CD4-positive, alpha-beta memory T cell (primary cell): ENCODE results near the gene NACC1. TPM values are rescaled to one million over a fixed set of nuclear protein-coding genes. Genes with fewer than 3 reads are reported as not detected.
"Not testable (repeated sequence)": the region's sequence is repeated elsewhere in the genome, so short reads cannot be mapped to it uniquely, and the experiment has no call there.

Experiments
- CTCF ChIA-PET: fragments of 350-600 bp; sonication (Branson Sonifier 250); formaldehyde crosslinking; loops from one replicate; lab custom pipeline; 2021; ENCODE audit warnings: inconsistent platforms; ENCODE audit not compliant: partially characterized antibody; lab: Charles Lee
- POLR2A ChIA-PET: fragments of 350-600 bp; sonication (Branson Sonifier 250); formaldehyde crosslinking; loops from one replicate; lab custom pipeline; 2021; ENCODE audit not compliant: partially characterized antibody; lab: Charles Lee
- DNase-seq, 5 donors: peaks; one replicate each; pipeline versions ENCODE4 v3.0.0 to v3.0.0-alpha.2; 2020 to 2022; ENCODE audit warnings: mixed read lengths in 1 of 5
- H3K27ac ChIP-seq: one replicate; pipeline ENCODE4 v1.7.0; 2013; ENCODE audit warnings: low read depth, low read length
- H3K27me3 ChIP-seq: 2 replicates; pipeline ENCODE4 v1.7.0; 2013; ENCODE audit warnings: mild to moderate bottlenecking, low read length, moderate library complexity; ENCODE audit not compliant: insufficient read depth
- H3K36me3 ChIP-seq: 2 replicates; pipeline ENCODE4 v1.7.0; 2013; ENCODE audit warnings: mild to moderate bottlenecking, low read length, moderate library complexity; ENCODE audit not compliant: insufficient read depth
- H3K4me1 ChIP-seq: 2 replicates; pipeline ENCODE4 v1.7.0; 2013; ENCODE audit warnings: mild to moderate bottlenecking, low read length, moderate library complexity; ENCODE audit not compliant: insufficient read depth
- H3K4me3 ChIP-seq, 2 donors: one replicate each; pipeline ENCODE4 v1.7.0; 2013; ENCODE audit warnings: low read length in 2 of 2, mild to moderate bottlenecking in 1 of 2
- H3K9me3 ChIP-seq, 2 donors: one replicate each; pipeline ENCODE4 v1.7.0; 2013; ENCODE audit warnings: low read length in 2 of 2, control low read depth in 1 of 2; ENCODE audit not compliant: control insufficient read depth in 1 of 2
- H3K27ac Mint-ChIP-seq, 7 donors: one replicate each; pipeline ENCODE4 v1.8.0; 2020 to 2021; ENCODE audit warnings: mixed read lengths in 7 of 7, mild to moderate bottlenecking in 6 of 7, inconsistent platforms in 3 of 7, moderate library complexity in 3 of 7
- H3K27me3 Mint-ChIP-seq, 2 donors: one replicate each; pipeline ENCODE4 v1.8.0; 2020 to 2021; ENCODE audit warnings: mixed read lengths in 2 of 2
- H3K36me3 Mint-ChIP-seq, 2 donors: one replicate each; pipeline ENCODE4 v1.8.0; 2020 to 2021; ENCODE audit warnings: mixed read lengths in 2 of 2, inconsistent platforms in 1 of 2, mild to moderate bottlenecking in 1 of 2
- H3K4me1 Mint-ChIP-seq, 4 donors: one replicate each; pipeline ENCODE4 v1.8.0; 2020 to 2021; ENCODE audit warnings: mixed read lengths in 4 of 4, mild to moderate bottlenecking in 1 of 4
- H3K4me3 Mint-ChIP-seq, 8 donors: one replicate each; pipeline ENCODE4 v1.8.0; 2020 to 2021; ENCODE audit warnings: mixed read lengths in 8 of 8, mild to moderate bottlenecking in 7 of 8, moderate library complexity in 6 of 8, inconsistent platforms in 3 of 8
- H3K9me3 Mint-ChIP-seq, 8 donors: one replicate each; pipeline ENCODE4 v1.8.0; 2020 to 2021; ENCODE audit warnings: mixed read lengths in 8 of 8, mild to moderate bottlenecking in 5 of 8, inconsistent platforms in 3 of 8, moderate library complexity in 1 of 8
- intact Hi-C: fragments of 100-400 bp; cut with micrococcal nuclease; formaldehyde crosslinking; loops from one replicate; pipeline ENCODE4 v1.15.1; 2023
- polyA plus RNA-seq, 2 donors: library from polyadenylated mRNA; unstranded; fragments of 300-500 nt; fragmentation: Illumina TruSeq; gene quantifications; one replicate each; pipeline ENCODE4 v1.2.3, GENCODE V29; 2021
- total RNA-seq, 2 experiments: library from RNA; stranded (reverse); gene quantifications; one replicate each; pipeline ENCODE4 v1.2.3, GENCODE V29; 2021

Gene NACC1
- total and polyA plus RNA-seq, 4 experiments from 2014 or later, result 0.15 to 34.1 (median 13.8) TPM

- intact Hi-C loops, H3K27ac ChIP-seq, H3K4me3 ChIP-seq, H3K27me3 ChIP-seq, H3K27ac Mint-ChIP-seq, H3K36me3 Mint-ChIP-seq, H3K27me3 Mint-ChIP-seq, H3K4me3 Mint-ChIP-seq, DNase-seq, H3K36me3 ChIP-seq, H3K9me3 Mint-ChIP-seq, H3K9me3 ChIP-seq: not testable (repeated sequence)
- ChIA-PET POLR2A (interaction anchor here (1.1 kb wide), 1 partner anchor 17 kb away, joined by 4 read pairs; no protein-coding TSS in a partner anchor), CTCF (interaction anchor here (11.0 kb wide), 1 partner anchor 9 kb away, joined by 91 read pairs; no protein-coding TSS in a partner anchor)
- H3K4me1 ChIP-seq, result peaks cover 27% of the 10 kb centered on the region
- H3K4me1 Mint-ChIP-seq, result peaks cover 21 to 48% (median 36%) of the 10 kb centered on the region in 4 donors
These were observed 66.9 kb downstream of the NACC1 start for GRCh38 chr19:13184926-13185325.

DNA sequence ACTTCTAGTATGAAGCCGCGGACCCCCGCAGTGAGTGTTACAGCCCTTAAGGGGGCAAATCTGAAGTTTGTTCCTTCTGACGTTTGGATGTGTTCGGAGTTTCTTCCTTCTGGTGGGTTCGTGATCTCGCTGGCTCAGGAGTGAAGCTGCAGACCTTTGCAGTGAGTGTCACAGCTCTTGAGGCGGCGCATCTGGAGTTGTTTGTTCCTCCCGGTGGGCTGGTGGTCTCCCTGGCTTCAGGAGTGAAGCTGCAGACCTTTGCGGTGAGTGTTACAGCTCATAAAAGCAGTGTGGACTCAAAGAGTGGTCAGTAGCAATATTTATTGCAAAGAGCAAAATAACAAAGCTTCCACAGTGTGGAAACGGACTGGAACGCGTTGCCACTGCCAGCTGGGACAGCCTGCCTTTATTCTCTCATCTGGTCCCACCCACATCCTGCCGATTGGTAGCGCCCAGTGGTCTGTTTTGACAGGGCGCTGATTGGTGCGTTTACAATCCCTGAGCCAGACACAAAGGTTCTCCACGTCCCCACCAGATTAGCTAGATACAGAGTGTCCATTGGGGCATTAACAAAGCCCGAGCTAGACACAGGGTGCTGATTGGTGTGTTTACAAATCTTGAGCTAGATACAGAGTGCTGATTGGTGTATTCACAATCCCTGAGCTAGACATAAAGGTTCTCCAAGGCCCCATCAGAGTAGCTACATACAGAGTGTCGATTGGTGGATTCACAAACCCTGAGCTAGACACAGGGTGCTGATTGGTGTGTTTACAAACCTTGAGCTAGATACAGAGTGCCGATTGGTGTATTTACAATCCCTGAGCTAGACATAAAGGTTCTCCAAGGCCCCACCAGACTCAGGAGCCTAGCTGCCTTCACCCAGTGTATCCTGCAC lies 67.9 kb downstream of the NACC1 start:
- not testable (repeated sequence) for H3K27me3 ChIP-seq

DNA sequence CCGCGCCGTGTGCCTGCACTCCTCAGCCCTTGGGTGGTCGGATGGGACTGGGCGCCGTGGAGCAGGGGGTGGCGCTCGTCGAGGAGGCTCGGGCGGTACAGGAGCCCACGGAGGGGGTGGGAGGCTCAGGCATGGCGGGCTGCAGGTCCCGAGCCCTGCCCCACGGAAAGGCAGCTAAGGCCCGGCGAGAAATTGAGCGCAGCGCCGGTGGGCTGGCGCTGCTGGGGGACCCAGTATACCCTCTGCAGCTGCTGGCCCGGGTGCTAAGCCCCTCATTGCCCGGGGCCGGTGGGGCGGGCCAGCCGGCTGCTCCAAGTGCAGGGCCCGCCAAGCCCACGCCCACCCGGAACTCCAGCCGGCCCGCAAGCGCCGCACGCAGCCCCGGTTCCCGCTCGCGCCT lies 68.6 kb downstream of the NACC1 start:
- DNase-seq, intact Hi-C loops, H3K27me3 ChIP-seq, H3K27ac ChIP-seq, H3K9me3 ChIP-seq, H3K27me3 Mint-ChIP-seq, H3K9me3 Mint-ChIP-seq, H3K4me3 ChIP-seq, H3K36me3 Mint-ChIP-seq, H3K4me3 Mint-ChIP-seq, H3K36me3 ChIP-seq: not testable (repeated sequence)
- ChIA-PET CTCF (interaction anchor here (0.8 to 1.8 kb wide), 4 partner anchors 9 to 126 kb away, joined by 3 to 16 read pairs (median 4); no protein-coding TSS in a partner anchor), POLR2A (interaction anchor here (1.2 to 2.8 kb wide), 3 partner anchors 19 to 34 kb away, joined by 8 to 14 read pairs (median 8); no protein-coding TSS in a partner anchor)
- Mint-ChIP-seq H3K27ac (peak overlapping the region in 1 of 7 donors; percentile 58), H3K4me1 (peaks cover 14 to 44% (median 31%) of the 10 kb centered on the region in 4 donors)
- peaks cover 22% of the 10 kb centered on the region for H3K4me1 ChIP-seq

More for the DNA sequence above, 67.9 kb downstream of the NACC1 start:
- H3K27me3 Mint-ChIP-seq, H3K9me3 ChIP-seq, H3K9me3 Mint-ChIP-seq, H3K36me3 ChIP-seq, H3K4me3 Mint-ChIP-seq, H3K4me3 ChIP-seq, H3K36me3 Mint-ChIP-seq, DNase-seq, intact Hi-C loops, H3K27ac ChIP-seq: not testable (repeated sequence)
- POLR2A ChIA-PET, result interaction anchor here (1.0 to 2.8 kb wide), 4 partner anchors 9 to 33 kb away, joined by 3 to 14 read pairs (median 8); no protein-coding TSS in a partner anchor
- H3K4me1 Mint-ChIP-seq, result peaks cover 14 to 40% (median 29%) of the 10 kb centered on the region in 4 donors
- peak overlapping the region in 4 of 7 donors; percentile 30 to 74 (median 64) for H3K27ac Mint-ChIP-seq
- CTCF ChIA-PET, result interaction anchor here (0.8 to 1.8 kb wide), 3 partner anchors 9 to 125 kb away, joined by 3 to 16 read pairs (median 4); no protein-coding TSS in a partner anchor
- peaks cover 20% of the 10 kb centered on the region for H3K4me1 ChIP-seq

GRCh38 chr19:13187419-13187818 lies 69.4 kb downstream of the NACC1 start:
- H3K36me3 Mint-ChIP-seq, result no peaks in the 10 kb centered on the region
- POLR2A ChIA-PET, result interaction anchor here (1.1 to 2.8 kb wide), 3 partner anchors 17 to 35 kb away, joined by 3 to 14 read pairs (median 4); no protein-coding TSS in a partner anchor
- intact Hi-C loops, result no loop called here
- Histone ChIP-seq H3K27ac (no peak overlapping the region), H3K4me1 (peaks cover 17% of the 10 kb centered on the region), H3K4me3 (no peak overlapping the region), H3K9me3 (no peaks in the 10 kb centered on the region), H3K27me3 (no peaks in the 10 kb centered on the region), H3K36me3 (no peaks in the 10 kb centered on the region)
- CTCF ChIA-PET, result interaction anchor here (1.1 to 1.6 kb wide), 2 partner anchors 11 to 27 kb away, joined by 3 to 4 read pairs; no protein-coding TSS in a partner anchor
- no peaks in the 10 kb centered on the region for H3K27me3 Mint-ChIP-seq
- no peaks in the 10 kb centered on the region for H3K9me3 Mint-ChIP-seq
- no peak for DNase-seq
- peak overlapping the region in 4 of 7 donors; percentile 35 to 79 (median 54) for H3K27ac Mint-ChIP-seq
- H3K4me3 Mint-ChIP-seq, result peak overlapping the region in 3 of 8 donors; percentile 5 to 69 (median 13)
- peaks cover 8 to 37% (median 25%) of the 10 kb centered on the region in 4 donors for H3K4me1 Mint-ChIP-seq

DNA sequence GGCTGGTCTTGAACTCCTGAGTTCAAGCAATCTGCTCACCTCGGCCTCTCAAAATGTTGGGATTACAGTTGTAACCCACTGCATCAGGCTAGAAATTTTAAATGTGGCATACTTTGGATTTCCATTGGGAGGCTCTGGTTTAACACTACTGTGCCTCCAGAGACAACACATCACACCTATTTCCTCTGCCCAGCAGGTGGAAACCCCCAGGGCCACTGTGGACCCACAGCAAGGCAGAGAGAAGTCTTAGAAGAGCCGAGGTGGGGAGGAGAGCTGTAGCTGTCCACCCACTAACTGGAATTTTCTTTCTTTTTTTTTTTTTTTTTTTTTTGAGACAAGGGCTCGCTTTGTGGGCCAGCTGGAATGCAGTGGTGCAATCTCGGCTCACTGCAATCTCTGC lies 71.5 kb downstream of the NACC1 start:
- intact Hi-C loops, result no loop called here
- Mint-ChIP-seq H3K9me3 (no peaks in the 10 kb centered on the region), H3K36me3 (no peaks in the 10 kb centered on the region), H3K27me3 (no peaks in the 10 kb centered on the region), H3K4me1 (peaks cover 12 to 49% (median 31%) of the 10 kb centered on the region in 4 donors), H3K27ac (peak overlapping the region in 2 of 7 donors; percentile 7 to 48), H3K4me3 (no peak overlapping the region)
- Histone ChIP-seq H3K27me3 (no peaks in the 10 kb centered on the region), H3K36me3 (no peaks in the 10 kb centered on the region), H3K27ac (no peak overlapping the region), H3K4me1 (peaks cover 32% of the 10 kb centered on the region), H3K4me3 (no peak overlapping the region), H3K9me3 (no peaks in the 10 kb centered on the region)
- no peak for DNase-seq
- ChIA-PET POLR2A (interaction anchor here (1.2 to 1.9 kb wide), 2 partner anchors 22 to 28 kb away, joined by 3 to 9 read pairs; no protein-coding TSS in a partner anchor), CTCF (interaction anchor here (0.6 to 1.5 kb wide), 5 partner anchors 19 to 553 kb away, joined by 3 to 5 read pairs (median 4); no protein-coding TSS in a partner anchor)

Other genes with a start within 250 kb of the NACC1 start
- gene DNASE2, start 236.8 kb upstream of the NACC1 start, total RNA-seq, result 10 to 100 TPM; 31.6 to 32.8 TPM
- 10 to 100 TPM; 55.3 to 81.8 TPM for gene DNASE2, start 236.8 kb upstream of the NACC1 start, polyA plus RNA-seq
- gene KLF1, start 231.1 kb upstream of the NACC1 start, total RNA-seq, result not detected
- not detected for gene KLF1, start 231.1 kb upstream of the NACC1 start, polyA plus RNA-seq
- gene GCDH, start 227.1 kb upstream of the NACC1 start, total RNA-seq, result 10 to 100 TPM; 63.9 to 66.1 TPM
- gene GCDH, start 227.1 kb upstream of the NACC1 start, polyA plus RNA-seq, result 10 to 100 TPM; 16.5 to 27.4 TPM
- under 1 TPM in 1 of 2 experiments, not detected in 1; 0.79 TPM for gene SYCE2, start 199.0 kb upstream of the NACC1 start, total RNA-seq
- not detected for gene SYCE2, start 199.0 kb upstream of the NACC1 start, polyA plus RNA-seq
- 10 to 100 TPM; 53.8 to 59.1 TPM for gene FARSA, start 184.6 kb upstream of the NACC1 start, total RNA-seq
- gene FARSA, start 184.6 kb upstream of the NACC1 start, polyA plus RNA-seq, result 10 to 100 TPM; 63.2 to 68.1 TPM
- 100 to 1,000 TPM; 484 to 499 TPM for gene CALR, start 179.7 kb upstream of the NACC1 start, total RNA-seq
- 100 to 1,000 TPM in 1 of 2 donors, 10 to 100 TPM in 1; 87.5 to 151 TPM for gene CALR, start 179.7 kb upstream of the NACC1 start, polyA plus RNA-seq
- 10 to 100 TPM; 88.6 to 98.4 TPM for gene RAD23A, start 172.4 kb upstream of the NACC1 start, total RNA-seq
- 100 to 1,000 TPM in 1 of 2 donors, 10 to 100 TPM in 1; 77.0 to 105 TPM for gene RAD23A, start 172.4 kb upstream of the NACC1 start, polyA plus RNA-seq
- gene GADD45GIP1, start 161.0 kb upstream of the NACC1 start, total RNA-seq, result 10 to 100 TPM; 14.7 to 17.9 TPM
- gene GADD45GIP1, start 161.0 kb upstream of the NACC1 start, polyA plus RNA-seq, result 10 to 100 TPM; 61.0 to 65.1 TPM
- gene DAND5, start 148.7 kb upstream of the NACC1 start, total RNA-seq, result not detected
- not detected for gene DAND5, start 148.7 kb upstream of the NACC1 start, polyA plus RNA-seq
- gene NFIX, start 122.8 kb upstream of the NACC1 start, total RNA-seq, result 1 to 10 TPM; 4.0 to 5.4 TPM
- gene NFIX, start 122.8 kb upstream of the NACC1 start, polyA plus RNA-seq, result under 1 TPM in 1 of 2 donors, not detected in 1; 0.09 TPM
- 10 to 100 TPM; 16.1 to 16.9 TPM for gene LYL1, start 15.4 kb upstream of the NACC1 start, total RNA-seq
- 1 to 10 TPM; 2.3 to 9.4 TPM for gene LYL1, start 15.4 kb upstream of the NACC1 start, polyA plus RNA-seq
- 10 to 100 TPM; 70.6 to 78.4 TPM for gene TRMT1, start 1.5 kb upstream of the NACC1 start, total RNA-seq
- gene TRMT1, start 1.5 kb upstream of the NACC1 start, polyA plus RNA-seq, result 10 to 100 TPM; 18.0 to 24.9 TPM
- gene STX10, start 32.1 kb downstream of the NACC1 start, total RNA-seq, result 10 to 100 TPM; 63.7 to 64.0 TPM
- gene STX10, start 32.1 kb downstream of the NACC1 start, polyA plus RNA-seq, result 10 to 100 TPM; 57.9 to 64.2 TPM
- 100 to 1,000 TPM; 148 to 153 TPM for gene IER2, start 32.1 kb downstream of the NACC1 start, total RNA-seq
- 100 to 1,000 TPM; 201 to 446 TPM for gene IER2, start 32.1 kb downstream of the NACC1 start, polyA plus RNA-seq